Measurements from ENCODE around the gene BNC2.

- no peak for TF ChIP-seq POLR2A (IDR thresholded peaks at IDR 0.05)
- TF ChIP-seq CTCF (IDR thresholded peaks at IDR 0.05): no peak
Measured at GRCh38 chr9:16431666-16432392, 438.6 kb downstream of the BNC2 start.
